ENCODE results near the gene SPPL3.
A peak's percentile ranks its signal among the peaks of the same experiment; 100 is the strongest.
"Not testable (repeated sequence)": the region's sequence is repeated elsewhere in the genome, so short reads cannot be mapped to it uniquely, and the experiment has no call there.

Gene SPPL3

GRCh38 chr12:120739821-120740613, 164.1 kb downstream of the SPPL3 start:
- no peak for DNase-seq

- DNase-seq, result no peak
These were observed 165.0 kb downstream of the SPPL3 start for GRCh38 chr12:120739031-120739762.

- DNase-seq, result no peak
These were observed 165.7 kb downstream of the SPPL3 start for GRCh38 chr12:120738252-120739030.

- DNase-seq, result no peak
These were observed 166.5 kb downstream of the SPPL3 start for GRCh38 chr12:120737557-120738251.

- DNase-seq, result no peak
These were observed 167.5 kb downstream of the SPPL3 start for GRCh38 chr12:120736404-120737331.

GRCh38 chr12:120735181-120735580, 169.0 kb downstream of the SPPL3 start:
- no peak for DNase-seq

- no peak for DNase-seq
These were observed 169.9 kb downstream of the SPPL3 start for GRCh38 chr12:120734210-120734609.

GRCh38 chr12:120733574-120733973, 170.6 kb downstream of the SPPL3 start:
- no peak for DNase-seq

- DNase-seq, result not testable (repeated sequence)
These were observed 172.0 kb downstream of the SPPL3 start for GRCh38 chr12:120732198-120732597.

GRCh38 chr12:120726961-120727360, 177.2 kb downstream of the SPPL3 start:
- DNase-seq, result no peak

- DNase-seq, result no peak
These were observed 177.7 kb downstream of the SPPL3 start for GRCh38 chr12:120726510-120726793.

- DNase-seq, result peak; percentile 88
These were observed 178.3 kb downstream of the SPPL3 start, which contains the start of gene ACADS for GRCh38 chr12:120725659-120726509. TSS of gene ACADS (plus strand) at chr12:120725826. CDS start at chr12:120725886, 60 bp downstream.

- peak; percentile 65 for DNase-seq
These were observed 179.0 kb downstream of the SPPL3 start for GRCh38 chr12:120725151-120725658.

- no peak for DNase-seq
These were observed 179.4 kb downstream of the SPPL3 start for GRCh38 chr12:120724720-120725119.

GRCh38 chr12:120722784-120723183, 181.4 kb downstream of the SPPL3 start:
- no peak for DNase-seq

- DNase-seq, result no peak
These were observed 182.3 kb downstream of the SPPL3 start for GRCh38 chr12:120721866-120722265.

- DNase-seq, result no peak
These were observed 183.0 kb downstream of the SPPL3 start for GRCh38 chr12:120720987-120721801.

- DNase-seq, result no peak
These were observed 183.7 kb downstream of the SPPL3 start for GRCh38 chr12:120720234-120720986.
